Measurements from ENCODE around the gene HAVCR1. TPM values are rescaled to one million over a fixed set of nuclear protein-coding genes. Genes with fewer than 3 reads are reported as not detected.

Gene HAVCR1
- polyA plus RNA-seq, 2 of the 4 experiments (the other 2 are of a cell fraction), result 94.7 to 103 TPM

DNA sequence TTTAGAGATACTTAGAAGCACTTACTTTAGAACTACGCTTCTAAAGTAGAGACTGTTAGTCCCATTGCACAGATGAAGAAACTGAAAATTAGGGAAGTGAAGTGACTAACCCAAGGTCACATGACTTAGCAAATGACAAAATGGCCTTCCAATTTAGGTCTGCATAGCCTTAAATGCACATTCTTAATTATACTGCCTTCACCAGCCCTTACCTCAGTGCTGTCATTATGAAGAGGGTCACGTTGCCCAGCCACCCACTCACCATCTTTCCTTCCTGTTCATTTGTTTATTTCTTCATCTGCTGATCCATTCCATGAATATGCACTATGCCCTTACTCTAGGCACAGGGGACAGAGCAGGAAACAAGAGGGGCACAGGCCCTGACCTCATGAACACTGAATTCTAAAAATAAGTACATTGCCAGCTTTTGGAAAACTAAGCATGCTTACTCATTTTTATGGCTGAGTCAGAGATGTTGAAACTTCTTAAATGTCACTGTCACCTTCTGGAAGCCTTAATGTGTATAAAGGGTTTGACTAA, 41.3 kb upstream of the HAVCR1 start:
- H3K4me1 ChIP-seq, result peaks cover 15% of the 10 kb centered on the region
- POLR2A ChIA-PET, result interaction anchor here (0.6 to 1.4 kb wide), 2 partner anchors 42 to 140 kb away, joined by 3 to 8 read pairs; partner anchors contain the start of gene MED7
- no peak overlapping the region for H3K4me3 ChIP-seq
- CTCF ChIA-PET, result no interaction called here
- peak; percentile 73 for ATAC-seq
- DNase-seq (ENCODE audit: low read depth in 1 of 2, low spot score in 1 of 2), result peak in 1 of 2 experiments; percentile 50
- peak overlapping the region; percentile 45 for H3K4me2 ChIP-seq
- WGBS (ENCODE audit: missing lambda C conversion rate), result 77% methylated on average over 2 of the region's 2 CpGs
- H3K9me3 ChIP-seq, result no peaks in the 10 kb centered on the region
- TF ChIP-seq FOSL2 (IDR thresholded peaks at IDR 0.05), result peak; percentile 78
- peak; percentile 81 for TF ChIP-seq FOSL2 (CRISPR knock-in tag; IDR thresholded peaks at IDR 0.05)
- TF ChIP-seq, protein P1, sequence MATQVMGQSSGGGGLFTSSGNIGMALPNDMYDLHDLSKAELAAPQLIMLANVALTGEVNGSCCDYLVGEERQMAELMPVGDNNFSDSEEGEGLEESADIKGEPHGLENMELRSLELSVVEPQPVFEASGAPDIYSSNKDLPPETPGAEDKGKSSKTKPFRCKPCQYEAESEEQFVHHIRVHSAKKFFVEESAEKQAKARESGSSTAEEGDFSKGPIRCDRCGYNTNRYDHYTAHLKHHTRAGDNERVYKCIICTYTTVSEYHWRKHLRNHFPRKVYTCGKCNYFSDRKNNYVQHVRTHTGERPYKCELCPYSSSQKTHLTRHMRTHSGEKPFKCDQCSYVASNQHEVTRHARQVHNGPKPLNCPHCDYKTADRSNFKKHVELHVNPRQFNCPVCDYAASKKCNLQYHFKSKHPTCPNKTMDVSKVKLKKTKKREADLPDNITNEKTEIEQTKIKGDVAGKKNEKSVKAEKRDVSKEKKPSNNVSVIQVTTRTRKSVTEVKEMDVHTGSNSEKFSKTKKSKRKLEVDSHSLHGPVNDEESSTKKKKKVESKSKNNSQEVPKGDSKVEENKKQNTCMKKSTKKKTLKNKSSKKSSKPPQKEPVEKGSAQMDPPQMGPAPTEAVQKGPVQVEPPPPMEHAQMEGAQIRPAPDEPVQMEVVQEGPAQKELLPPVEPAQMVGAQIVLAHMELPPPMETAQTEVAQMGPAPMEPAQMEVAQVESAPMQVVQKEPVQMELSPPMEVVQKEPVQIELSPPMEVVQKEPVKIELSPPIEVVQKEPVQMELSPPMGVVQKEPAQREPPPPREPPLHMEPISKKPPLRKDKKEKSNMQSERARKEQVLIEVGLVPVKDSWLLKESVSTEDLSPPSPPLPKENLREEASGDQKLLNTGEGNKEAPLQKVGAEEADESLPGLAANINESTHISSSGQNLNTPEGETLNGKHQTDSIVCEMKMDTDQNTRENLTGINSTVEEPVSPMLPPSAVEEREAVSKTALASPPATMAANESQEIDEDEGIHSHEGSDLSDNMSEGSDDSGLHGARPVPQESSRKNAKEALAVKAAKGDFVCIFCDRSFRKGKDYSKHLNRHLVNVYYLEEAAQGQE (IDR thresholded peaks at IDR 0.05), result peak; percentile 48; the same call in 1 of the 2 replicates
- TF ChIP-seq RFX5 (IDR thresholded peaks at IDR 0.05), result no peak
- TF ChIP-seq CBX8 (IDR thresholded peaks at IDR 0.05), result no peak
- peak; percentile 63 for TF ChIP-seq MAFK (IDR thresholded peaks at IDR 0.05; ENCODE audit: partially characterized antibody)
- 0 out of 2 replicates have a peak, but pooled peaks have one; percentile 27 for TF ChIP-seq KDM1A (IDR thresholded peaks at IDR 0.05; ENCODE audit: low read depth)
- peak; percentile 78 for TF ChIP-seq JUNB (IDR thresholded peaks at IDR 0.05)
- TF ChIP-seq CEBPB (IDR thresholded peaks at IDR 0.05), result peak; percentile 45 to 69; a peak in 3 of 4 replicates
- 0 out of 5 replicates have a peak, but pooled peaks of 1 of the 2 experiments have one; percentile 33 for TF ChIP-seq JUN (IDR thresholded peaks at IDR 0.05)
- TF ChIP-seq MAX (IDR thresholded peaks at IDR 0.05), result 0 out of 2 replicates have a peak, but pooled peaks have one; percentile 36
- TF ChIP-seq, protein P2, sequence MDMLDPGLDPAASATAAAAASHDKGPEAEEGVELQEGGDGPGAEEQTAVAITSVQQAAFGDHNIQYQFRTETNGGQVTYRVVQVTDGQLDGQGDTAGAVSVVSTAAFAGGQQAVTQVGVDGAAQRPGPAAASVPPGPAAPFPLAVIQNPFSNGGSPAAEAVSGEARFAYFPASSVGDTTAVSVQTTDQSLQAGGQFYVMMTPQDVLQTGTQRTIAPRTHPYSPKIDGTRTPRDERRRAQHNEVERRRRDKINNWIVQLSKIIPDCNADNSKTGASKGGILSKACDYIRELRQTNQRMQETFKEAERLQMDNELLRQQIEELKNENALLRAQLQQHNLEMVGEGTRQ (IDR thresholded peaks at IDR 0.05), result peak; percentile 56
- peak; percentile 46 for FAIRE-seq
- H3K27ac ChIP-seq, result peak overlapping the region; percentile 56 to 68

DNA sequence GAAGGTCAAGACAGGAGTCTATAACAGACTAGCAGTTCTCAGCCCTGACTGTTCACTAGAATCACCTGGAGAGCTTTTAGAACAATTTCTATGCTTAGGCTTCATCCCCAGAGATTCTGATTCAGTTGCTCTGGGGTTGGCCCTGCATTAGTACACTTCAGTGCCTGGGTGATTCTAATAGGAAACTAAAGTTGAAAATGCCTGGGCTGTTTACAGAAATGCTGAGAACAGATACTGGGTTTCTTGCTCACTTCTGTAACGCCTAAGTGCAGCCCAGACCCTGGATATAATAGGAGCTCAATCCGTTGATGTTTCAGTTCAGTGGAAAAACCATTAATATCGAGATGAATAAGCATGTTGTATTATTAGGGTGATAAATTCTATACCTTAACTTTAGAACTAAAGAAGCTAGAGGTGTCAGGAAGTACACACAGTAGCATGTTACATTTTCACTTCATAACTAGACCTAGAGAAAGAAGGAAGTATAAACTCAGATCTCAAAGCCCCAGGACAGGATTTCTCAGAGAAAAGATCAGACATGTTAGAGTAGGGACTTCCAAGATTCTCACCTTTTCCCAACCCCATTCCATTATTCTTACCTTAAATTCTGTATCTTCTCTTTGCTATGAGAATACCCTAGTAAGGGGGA, 29.6 kb upstream of the HAVCR1 start:
- 65% methylated on average over 3 of the region's 3 CpGs for WGBS (ENCODE audit: missing lambda C conversion rate)

More for the DNA sequence above, 29.6 kb upstream of the HAVCR1 start:
- DNase-seq (ENCODE audit: low read depth in 1 of 2, low spot score in 1 of 2), result no peak
- FAIRE-seq, result no peak
- TF ChIP-seq EP300 (IDR thresholded peaks at IDR 0.05), result no peak
- TF ChIP-seq CHD2 (IDR thresholded peaks at IDR 0.05; ENCODE audit: low read length, partially characterized antibody), result no peak
- no peak for TF ChIP-seq HOXB5 (CRISPR knock-in tag; IDR thresholded peaks at IDR 0.05)
- TF ChIP-seq SREBF2 (IDR thresholded peaks at IDR 0.05), result no peak
- TF ChIP-seq, protein P3, sequence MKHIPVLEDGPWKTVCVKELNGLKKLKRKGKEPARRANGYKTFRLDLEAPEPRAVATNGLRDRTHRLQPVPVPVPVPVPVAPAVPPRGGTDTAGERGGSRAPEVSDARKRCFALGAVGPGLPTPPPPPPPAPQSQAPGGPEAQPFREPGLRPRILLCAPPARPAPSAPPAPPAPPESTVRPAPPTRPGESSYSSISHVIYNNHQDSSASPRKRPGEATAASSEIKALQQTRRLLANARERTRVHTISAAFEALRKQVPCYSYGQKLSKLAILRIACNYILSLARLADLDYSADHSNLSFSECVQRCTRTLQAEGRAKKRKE (CRISPR knock-in tag; IDR thresholded peaks at IDR 0.05; ENCODE audit: low read depth), result no peak
- TF ChIP-seq MAX (IDR thresholded peaks at IDR 0.05), result no peak
- TF ChIP-seq SMC3 (IDR thresholded peaks at IDR 0.05), result no peak
- no peak for TF ChIP-seq KDM5A (IDR thresholded peaks at IDR 0.05)
- TF ChIP-seq POLR2AphosphoS2 (conservative IDR thresholded peaks at IDR 0.05; ENCODE audit: low read length), result no peak
- TF ChIP-seq CBX2 (IDR thresholded peaks at IDR 0.05; ENCODE audit: borderline replicate concordance, low read depth), result no peak
- TF ChIP-seq RNF2 (IDR thresholded peaks at IDR 0.05; ENCODE audit: borderline replicate concordance, low read depth), result no peak
- no peak for TF ChIP-seq E2F6 (IDR thresholded peaks at IDR 0.05; ENCODE audit: borderline replicate concordance, low read depth)
- no peaks in the 10 kb centered on the region for H3K9me3 ChIP-seq
- H3K4me3 ChIP-seq, result no peak overlapping the region
- H3K27ac ChIP-seq, result no peak overlapping the region
- no peak overlapping the region for H3K4me2 ChIP-seq
- CTCF ChIA-PET, result no interaction called here
- no peak for ATAC-seq
- 0 out of 3 replicates have a peak, but pooled peaks cover 3% of the 10 kb centered on the region for H3K4me1 ChIP-seq
- POLR2A ChIA-PET, result interaction anchor here (0.7 kb wide), 1 partner anchor 34 kb away, joined by 3 read pairs; no protein-coding TSS in a partner anchor
